Testis (tissue), 2 donors: ENCODE data around the gene TTC8.

Experiments
- CTCF ChIP-seq, 3 experiments: fragments of 450-650 bp in 2 of 3; fragments of 200-600 bp in 1 of 3; sonication (generic) in 1 of 3; IDR thresholded peaks; one replicate each; pipeline ENCODE4 v1.5.1; 2016 to 2019; ENCODE audit warnings: antibody characterized with exemption in 3 of 3, mild to moderate bottlenecking in 2 of 3, moderate library complexity in 1 of 3
- POLR2A ChIP-seq: fragments of 450-650 bp; IDR thresholded peaks from one replicate; pipeline ENCODE4 v1.6.1; 2017; ENCODE audit warnings: antibody characterized with exemption, mild to moderate bottlenecking, moderate library complexity

DNA sequence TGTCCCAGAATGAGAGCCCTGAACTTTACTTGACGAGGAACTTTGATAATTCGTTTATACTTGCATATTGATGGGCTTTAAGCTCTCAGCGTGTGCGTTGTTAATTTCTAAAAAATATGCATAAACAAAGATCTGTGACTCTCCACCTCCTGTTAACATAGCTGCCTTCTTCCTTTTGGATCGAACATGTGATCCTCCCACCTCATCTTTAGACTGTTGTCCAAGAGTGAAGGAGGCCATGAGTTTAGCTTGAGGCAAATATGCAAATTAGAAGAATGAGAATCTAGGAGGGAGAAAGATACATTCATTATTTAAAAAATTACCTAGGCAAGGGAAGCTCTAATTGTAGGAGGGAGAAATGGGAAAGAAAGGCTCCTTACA, 617 bp downstream of the TTC8 start:
- no peak for TF ChIP-seq CTCF (IDR thresholded peaks at IDR 0.05)
- TF ChIP-seq POLR2A: no peak
